Measurements from ENCODE around the gene TNK1.

DNA sequence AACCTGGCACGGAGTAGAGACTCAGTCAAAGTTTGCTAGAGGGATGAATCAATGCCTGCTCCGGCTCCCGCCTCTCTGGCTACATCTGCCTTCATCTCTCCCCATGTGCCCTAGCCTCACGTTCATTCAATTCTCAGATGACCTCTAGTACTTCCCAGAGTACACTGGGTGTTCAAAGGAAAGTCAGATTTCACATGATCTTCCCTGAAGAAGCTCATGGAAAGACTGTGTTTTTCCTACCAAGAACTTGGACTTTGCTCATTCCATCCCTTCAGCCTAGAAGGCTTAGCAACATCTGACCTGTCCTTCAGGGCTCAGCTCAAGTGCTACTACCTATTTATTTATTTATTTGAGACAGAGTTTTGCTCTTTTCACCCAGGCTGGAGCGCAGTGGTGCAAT is 11.1 kb upstream of the TNK1 start:
- TF ChIP-seq, protein P1, sequence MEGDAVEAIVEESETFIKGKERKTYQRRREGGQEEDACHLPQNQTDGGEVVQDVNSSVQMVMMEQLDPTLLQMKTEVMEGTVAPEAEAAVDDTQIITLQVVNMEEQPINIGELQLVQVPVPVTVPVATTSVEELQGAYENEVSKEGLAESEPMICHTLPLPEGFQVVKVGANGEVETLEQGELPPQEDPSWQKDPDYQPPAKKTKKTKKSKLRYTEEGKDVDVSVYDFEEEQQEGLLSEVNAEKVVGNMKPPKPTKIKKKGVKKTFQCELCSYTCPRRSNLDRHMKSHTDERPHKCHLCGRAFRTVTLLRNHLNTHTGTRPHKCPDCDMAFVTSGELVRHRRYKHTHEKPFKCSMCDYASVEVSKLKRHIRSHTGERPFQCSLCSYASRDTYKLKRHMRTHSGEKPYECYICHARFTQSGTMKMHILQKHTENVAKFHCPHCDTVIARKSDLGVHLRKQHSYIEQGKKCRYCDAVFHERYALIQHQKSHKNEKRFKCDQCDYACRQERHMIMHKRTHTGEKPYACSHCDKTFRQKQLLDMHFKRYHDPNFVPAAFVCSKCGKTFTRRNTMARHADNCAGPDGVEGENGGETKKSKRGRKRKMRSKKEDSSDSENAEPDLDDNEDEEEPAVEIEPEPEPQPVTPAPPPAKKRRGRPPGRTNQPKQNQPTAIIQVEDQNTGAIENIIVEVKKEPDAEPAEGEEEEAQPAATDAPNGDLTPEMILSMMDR (IDR thresholded peaks at IDR 0.05): no peak
- no peak for TF ChIP-seq POLR2A (IDR thresholded peaks at IDR 0.05)

All from testis (tissue), 2 donors.